Fibroblast of lung (primary cell): ENCODE results near the gene CNTNAP1. TPM values are rescaled to one million over a fixed set of nuclear protein-coding genes. Genes with fewer than 3 reads are reported as not detected.

Experiments used
- DNase-seq, 2 donors: peaks; one replicate each; pipeline versions ENCODE4 v3.0.0 to v3.0.0-alpha.2; 2010; ENCODE audit warnings: low read depth in 2 of 2
- H2AFZ ChIP-seq: 2 replicates; pipeline ENCODE4 v1.5.1; 2012; ENCODE audit warnings: low read length, control low read depth, inconsistent platforms
- H3K27ac ChIP-seq: 2 replicates; pipeline ENCODE4 v1.5.1; 2011; ENCODE audit warnings: low read length, control low read depth; ENCODE audit not compliant: insufficient read depth
- H3K27me3 ChIP-seq: 2 replicates; pipeline ENCODE4 v1.5.1; 2011; ENCODE audit warnings: mild to moderate bottlenecking, low read length; ENCODE audit not compliant: control insufficient read depth, insufficient read depth
- H3K36me3 ChIP-seq: 2 replicates; pipeline ENCODE4 v1.5.1; 2011; ENCODE audit warnings: low read length; ENCODE audit not compliant: control insufficient read depth, insufficient read depth
- H3K4me1 ChIP-seq: 2 replicates; pipeline ENCODE4 v1.5.1; 2011; ENCODE audit warnings: low read length; ENCODE audit not compliant: control insufficient read depth, insufficient read depth; ENCODE audit errors: extremely low read depth
- H3K4me2 ChIP-seq: 2 replicates; pipeline ENCODE4 v1.5.1; 2011; ENCODE audit warnings: low read length, control low read depth; ENCODE audit not compliant: insufficient read depth; ENCODE audit errors: extremely low read depth
- H3K4me3 ChIP-seq, 4 experiments: fragments of 200-600 bp in 1 of 4; sonication (generic) in 1 of 4; replicated peaks in 1 of 4; 2 replicates each; pipeline ENCODE4 v1.5.1; 2011 to 2016; ENCODE audit warnings: low read length in 4 of 4, low read depth in 3 of 4, mild to moderate bottlenecking in 3 of 4, control low read depth in 2 of 4, inconsistent platforms in 1 of 4, mixed read lengths in 1 of 4; ENCODE audit not compliant: insufficient read depth in 1 of 4; ENCODE audit errors: control extremely low read depth in 1 of 4
- H3K79me2 ChIP-seq: 2 replicates; pipeline ENCODE4 v1.5.1; 2012; ENCODE audit warnings: mild to moderate bottlenecking, low read length, inconsistent platforms; ENCODE audit not compliant: control insufficient read depth, insufficient read depth
- H3K9ac ChIP-seq: 2 replicates; pipeline ENCODE4 v1.5.1; 2011; ENCODE audit warnings: mild to moderate bottlenecking, low read length, control low read depth; ENCODE audit not compliant: insufficient read depth
- H3K9me3 ChIP-seq: 2 replicates; pipeline ENCODE4 v1.5.1; 2012; ENCODE audit warnings: low read depth, low read length; ENCODE audit not compliant: control insufficient read depth, insufficient read depth
- H4K20me1 ChIP-seq: 2 replicates; pipeline ENCODE4 v1.5.1; 2011; ENCODE audit warnings: low read length; ENCODE audit not compliant: control insufficient read depth, insufficient read depth; ENCODE audit errors: extremely low read depth
- EZH2 ChIP-seq: IDR thresholded peaks from 2 replicates; pipeline ENCODE4 v1.5.1; 2012; ENCODE audit warnings: low read length, control low read depth, mild to moderate bottlenecking; ENCODE audit errors: missing control alignments
- polyA plus RNA-seq, 2 donors: library from polyadenylated mRNA; depleted of rRNA in 1 of 2; stranded (reverse) in 1 of 2; unstranded in 1 of 2; fragments of >200 nt; gene quantifications; 2 replicates each; pipeline ENCODE4 v1.2.1, GENCODE V29; 2011 to 2012; ENCODE audit warnings: missing spikeins in 1 of 2
- total RNA-seq: library from RNA; depleted of rRNA; stranded (reverse); fragments of >200 nt; gene quantifications from 2 replicates; pipeline ENCODE4 v1.2.1, GENCODE V29; 2014
- TF ChIP-seq, protein P1 (sequence below), 2 donors: IDR thresholded peaks in 1 of 2; conservative IDR thresholded peaks in 1 of 2; 1 replicate in 1 of 2; 2 replicates in 1 of 2; pipeline ENCODE4 v1.5.1; 2011 to 2012; ENCODE audit warnings: low read length in 2 of 2, control low read depth in 1 of 2, inconsistent platforms in 1 of 2, low read depth in 1 of 2, mild to moderate bottlenecking in 1 of 2

Gene CNTNAP1
- total and polyA plus RNA-seq, 2 donors (not counting 1 experiment from before 2014, with no cell fraction given) = 39.4 to 40.1 TPM

DNA sequence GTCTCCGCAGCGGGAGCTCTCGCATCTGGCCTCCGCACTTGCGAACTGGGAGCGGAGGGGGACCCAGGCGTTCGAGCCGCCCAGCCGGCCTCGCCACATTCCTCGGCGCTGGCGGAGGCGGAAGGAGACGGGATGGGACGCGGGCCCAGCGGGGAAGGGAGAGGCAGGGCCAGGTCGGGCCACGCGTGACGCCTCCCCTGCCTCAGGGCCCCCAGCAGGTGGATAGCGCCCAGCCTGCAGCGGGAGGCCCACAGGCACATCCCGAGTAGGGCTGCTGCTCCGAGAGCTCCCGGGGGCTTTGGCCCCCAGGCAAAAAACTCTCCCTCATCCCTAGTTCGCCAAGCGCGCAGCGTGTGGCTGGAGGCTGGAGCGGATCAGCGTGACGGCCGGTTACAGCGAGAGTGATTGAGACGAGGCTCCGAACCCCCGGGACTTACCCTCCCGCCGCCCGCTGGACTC lies 6.3 kb upstream of the CNTNAP1 start:
- TF ChIP-seq, protein P1, sequence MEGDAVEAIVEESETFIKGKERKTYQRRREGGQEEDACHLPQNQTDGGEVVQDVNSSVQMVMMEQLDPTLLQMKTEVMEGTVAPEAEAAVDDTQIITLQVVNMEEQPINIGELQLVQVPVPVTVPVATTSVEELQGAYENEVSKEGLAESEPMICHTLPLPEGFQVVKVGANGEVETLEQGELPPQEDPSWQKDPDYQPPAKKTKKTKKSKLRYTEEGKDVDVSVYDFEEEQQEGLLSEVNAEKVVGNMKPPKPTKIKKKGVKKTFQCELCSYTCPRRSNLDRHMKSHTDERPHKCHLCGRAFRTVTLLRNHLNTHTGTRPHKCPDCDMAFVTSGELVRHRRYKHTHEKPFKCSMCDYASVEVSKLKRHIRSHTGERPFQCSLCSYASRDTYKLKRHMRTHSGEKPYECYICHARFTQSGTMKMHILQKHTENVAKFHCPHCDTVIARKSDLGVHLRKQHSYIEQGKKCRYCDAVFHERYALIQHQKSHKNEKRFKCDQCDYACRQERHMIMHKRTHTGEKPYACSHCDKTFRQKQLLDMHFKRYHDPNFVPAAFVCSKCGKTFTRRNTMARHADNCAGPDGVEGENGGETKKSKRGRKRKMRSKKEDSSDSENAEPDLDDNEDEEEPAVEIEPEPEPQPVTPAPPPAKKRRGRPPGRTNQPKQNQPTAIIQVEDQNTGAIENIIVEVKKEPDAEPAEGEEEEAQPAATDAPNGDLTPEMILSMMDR (conservative IDR thresholded peaks at IDR 0.05 in 1 of 2, IDR thresholded peaks at IDR 0.05 in 1 of 2; ENCODE audit: low read depth in 1 of 2, low read length in 2 of 2) = no peak
- TF ChIP-seq EZH2 = no peak
- Histone ChIP-seq H3K4me1 (peaks cover 42% of the 10 kb centered on the region), H3K36me3 (peaks cover 18% of the 10 kb centered on the region), H3K4me2 (peak overlapping the region; percentile 92), H4K20me1 (no peaks in the 10 kb centered on the region), H3K9ac (peak overlapping the region; percentile 77), H3K9me3 (no peaks in the 10 kb centered on the region), H3K4me3 (peak overlapping the region; percentile 74 to 94 (median 82)), H3K79me2 (peaks cover 24% of the 10 kb centered on the region), H2AFZ (no peak overlapping the region), H3K27ac (peak overlapping the region; percentile 63), H3K27me3 (no peaks in the 10 kb centered on the region)
- DNase-seq = peak; percentile 50 to 66

DNA sequence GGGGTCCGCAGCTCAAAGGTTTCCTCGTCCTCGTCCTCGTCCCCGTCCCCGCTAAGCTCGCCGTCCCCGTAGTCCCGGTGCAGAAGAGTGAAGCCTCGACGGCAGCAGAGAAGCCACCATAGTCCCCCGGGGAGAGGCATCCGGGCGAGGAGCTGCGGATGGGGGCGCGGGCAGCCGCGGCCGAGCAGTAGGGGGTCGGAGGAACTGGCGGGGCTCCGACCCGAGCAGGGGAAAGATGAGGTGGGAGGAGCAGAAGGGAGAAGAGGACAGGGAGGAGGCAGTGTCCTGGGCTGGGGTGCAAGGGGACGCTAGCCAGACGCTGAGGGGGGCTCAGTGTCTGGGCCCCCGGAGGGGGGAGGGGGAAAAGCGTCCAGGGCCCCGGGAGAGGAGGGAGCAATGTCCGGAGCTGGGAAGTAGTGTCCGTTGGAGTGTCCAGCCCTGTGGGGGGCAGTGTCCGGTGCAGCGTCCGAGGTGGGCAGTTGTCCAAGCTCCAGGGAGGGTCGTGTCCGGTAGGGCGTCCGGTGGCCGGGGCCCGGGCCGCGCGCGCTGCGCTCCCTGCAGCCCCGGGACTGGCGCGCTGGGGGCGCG lies 5.8 kb upstream of the CNTNAP1 start, which contains the start of gene PLEKHH3:
Gene PLEKHH3, minus strand, starts transcription at position 571 of the 588 bp plus-strand sequence. Its CDS starts 431 bp downstream, at position 140.
- H3K9me3 ChIP-seq = no peaks in the 10 kb centered on the region
- H3K9ac ChIP-seq = peak within 1 kb of the TSS; percentile 77
- no peaks in the 10 kb centered on the region for H3K27me3 ChIP-seq
- no peaks in the 10 kb centered on the region for H4K20me1 ChIP-seq
- DNase-seq = peak in 1 of 2 donors; percentile 35
- H3K4me2 ChIP-seq = peak within 1 kb of the TSS; percentile 92
- H3K4me3 ChIP-seq = peak within 1 kb of the TSS; percentile 74 to 94 (median 82)
- H3K79me2 ChIP-seq = peaks cover 27% of the 10 kb centered on the region
- TF ChIP-seq, protein P1 (conservative IDR thresholded peaks at IDR 0.05 in 1 of 2, IDR thresholded peaks at IDR 0.05 in 1 of 2; ENCODE audit: low read depth in 1 of 2, low read length in 2 of 2) = peak; percentile 8 to 17
- no peak for TF ChIP-seq EZH2
- peak within 1 kb of the TSS; percentile 87 for H2AFZ ChIP-seq
- peaks cover 42% of the 10 kb centered on the region for H3K4me1 ChIP-seq
- peaks cover 14% of the 10 kb centered on the region for H3K36me3 ChIP-seq
- peak within 1 kb of the TSS; percentile 95 for H3K27ac ChIP-seq

DNA sequence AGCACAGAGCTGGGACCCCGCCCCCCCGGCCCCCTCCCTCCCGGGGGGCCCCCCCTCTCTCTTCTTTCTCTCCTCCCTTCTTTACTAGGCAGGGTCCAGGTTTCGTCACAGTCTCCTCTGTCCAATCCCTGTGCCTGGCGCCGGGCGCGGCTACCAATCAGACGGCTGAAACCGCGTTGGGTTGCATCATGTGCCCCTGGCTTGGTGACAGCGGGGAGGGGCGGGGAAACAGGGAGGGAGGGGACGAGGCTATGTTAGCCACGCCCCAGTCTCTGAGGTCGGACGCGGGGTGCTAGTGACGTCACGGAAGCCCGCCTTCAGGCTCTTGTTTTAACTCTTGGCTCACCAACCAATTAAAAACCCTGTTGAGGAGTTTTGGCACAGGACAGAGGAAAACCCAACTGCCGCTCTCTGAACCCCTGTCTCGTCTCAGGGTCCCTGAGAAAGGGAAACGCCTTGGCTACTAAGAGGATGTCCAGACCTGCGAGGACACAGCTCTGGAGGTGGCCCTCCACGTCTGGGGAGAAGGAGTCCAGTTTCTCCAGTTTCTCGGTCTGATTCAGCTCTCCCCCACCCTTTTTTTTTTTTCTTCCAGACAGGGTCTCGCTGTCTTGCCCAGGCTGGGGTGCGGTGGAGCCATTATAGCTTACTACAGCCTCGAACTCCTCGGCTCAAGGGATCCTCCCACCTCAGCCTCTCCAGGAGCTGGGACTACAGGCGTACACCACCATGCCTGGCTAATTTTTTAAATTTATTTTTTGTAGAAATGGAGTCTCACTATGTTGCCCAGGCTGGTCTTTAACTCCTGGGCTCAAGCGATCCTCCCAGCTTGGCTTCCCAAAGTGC lies 5.1 kb upstream of the CNTNAP1 start:
- peak overlapping the region; percentile 77 for H3K9ac ChIP-seq
- peak overlapping the region; percentile 79 for H3K4me2 ChIP-seq

More for the DNA sequence above, 5.1 kb upstream of the CNTNAP1 start:
- Histone ChIP-seq H3K27ac (peak overlapping the region; percentile 95), H3K9me3 (no peaks in the 10 kb centered on the region), H4K20me1 (no peaks in the 10 kb centered on the region), H3K27me3 (no peaks in the 10 kb centered on the region), H3K79me2 (peaks cover 28% of the 10 kb centered on the region), H3K36me3 (peaks cover 10% of the 10 kb centered on the region), H3K4me1 (peaks cover 47% of the 10 kb centered on the region), H2AFZ (peak overlapping the region; percentile 87), H3K4me3 (peak overlapping the region; percentile 59 to 94 (median 76))
- DNase-seq = peak; percentile 99 to 100
- no peak for TF ChIP-seq EZH2
- TF ChIP-seq, protein P1 (conservative IDR thresholded peaks at IDR 0.05 in 1 of 2, IDR thresholded peaks at IDR 0.05 in 1 of 2; ENCODE audit: low read depth in 1 of 2, low read length in 2 of 2) = no peak
